MM.1S (cell line): ENCODE results near the gene SLC27A6.

Source experiments
- DNase-seq: peaks from one replicate; pipeline ENCODE4 v3.0.0-alpha.2; 2015
- H2AFZ ChIP-seq: fragments of 300-600 bp; sonication (generic); 2 replicates; pipeline ENCODE4 v1.6.0; 2016; ENCODE audit warnings: antibody characterized with exemption, low read length
- H3F3A ChIP-seq: fragments of 300-600 bp; sonication (generic); 2 replicates; pipeline ENCODE4 v1.6.1; 2016; ENCODE audit warnings: mild to moderate bottlenecking, antibody characterized with exemption, low read length, moderate library complexity, mixed read lengths; ENCODE audit not compliant: insufficient read depth
- H3K27ac ChIP-seq: fragments of 300-600 bp; sonication (generic); 2 replicates; pipeline ENCODE4 v1.5.1; 2016; ENCODE audit warnings: mild to moderate bottlenecking, low read length
- H3K27me3 ChIP-seq: fragments of 300-600 bp; sonication (generic); replicated peaks from 2 replicates; pipeline ENCODE4 v1.6.0; 2016; ENCODE audit warnings: low read length; ENCODE audit not compliant: insufficient read depth
- H3K36me3 ChIP-seq: fragments of 300-600 bp; sonication (generic); replicated peaks from 2 replicates; pipeline ENCODE4 v1.6.1; 2016; ENCODE audit warnings: mild to moderate bottlenecking, low read length, mixed read lengths; ENCODE audit not compliant: insufficient read depth
- H3K4me1 ChIP-seq: fragments of 300-600 bp; sonication (generic); 2 replicates; pipeline ENCODE4 v1.6.1; 2016; ENCODE audit warnings: low read length, mixed read lengths
- H3K4me2 ChIP-seq: fragments of 300-600 bp; sonication (generic); 2 replicates; pipeline ENCODE4 v1.6.0; 2016; ENCODE audit warnings: low read depth, low read length
- H3K4me3 ChIP-seq: fragments of 300-600 bp; sonication (generic); 2 replicates; pipeline ENCODE4 v1.5.1; 2016; ENCODE audit warnings: low read length, mixed read lengths
- H3K79me2 ChIP-seq: fragments of 300-600 bp; sonication (generic); 2 replicates; pipeline ENCODE4 v1.6.1; 2016; ENCODE audit warnings: mixed run types, low read length, mixed read lengths
- H3K9ac ChIP-seq: fragments of 300-600 bp; sonication (generic); 2 replicates; pipeline ENCODE4 v1.6.1; 2016; ENCODE audit warnings: low read length, mixed read lengths
- H3K9me2 ChIP-seq: fragments of 300-600 bp; sonication (generic); replicated peaks from 2 replicates; pipeline ENCODE4 v1.6.1; 2016; ENCODE audit warnings: mild to moderate bottlenecking, low read length, mixed read lengths; ENCODE audit not compliant: insufficient read depth
- H3K9me3 ChIP-seq: fragments of 300-600 bp; sonication (generic); replicated peaks from 2 replicates; pipeline ENCODE4 v1.6.1; 2016; ENCODE audit warnings: mild to moderate bottlenecking, low read length, mixed read lengths; ENCODE audit not compliant: insufficient read depth
- H4K20me1 ChIP-seq: fragments of 300-600 bp; sonication (generic); 2 replicates; pipeline ENCODE4 v1.6.1; 2016; ENCODE audit warnings: mild to moderate bottlenecking, low read length, moderate library complexity, mixed read lengths; ENCODE audit not compliant: insufficient read depth
- CTCF ChIP-seq: fragments of 300-600 bp; sonication (generic); IDR thresholded peaks from 2 replicates; pipeline ENCODE4 v1.5.1; 2016; ENCODE audit warnings: antibody characterized with exemption, low read length, mixed read lengths
- EZH2 ChIP-seq: fragments of 300-600 bp; sonication (generic); optimal IDR thresholded peaks from 2 replicates; pipeline ENCODE3; 2017; ENCODE audit warnings: low read depth, mild to moderate bottlenecking, antibody characterized with exemption, low read length, mixed read lengths
- EZH2phosphoT487 ChIP-seq: fragments of 300-600 bp; sonication (generic); IDR thresholded peaks from 2 replicates; pipeline ENCODE4 v1.6.1; 2018; ENCODE audit warnings: antibody characterized with exemption, low read length

The SLC27A6 gene

GRCh38 chr5:129061849-129062248, 96.6 kb downstream of the SLC27A6 start:
- no peak overlapping the region for H3K9ac ChIP-seq
- no peaks in the 10 kb centered on the region for H3K36me3 ChIP-seq
- TF ChIP-seq CTCF: no peak
- TF ChIP-seq EZH2: no peak
- no peak for TF ChIP-seq EZH2phosphoT487
- no peaks in the 10 kb centered on the region for H3K9me2 ChIP-seq
- H3K79me2 ChIP-seq: no peaks in the 10 kb centered on the region
- no peak overlapping the region for H2AFZ ChIP-seq
- no peak for DNase-seq
- no peaks in the 10 kb centered on the region for H4K20me1 ChIP-seq
- no peak overlapping the region for H3K4me3 ChIP-seq
- no peaks in the 10 kb centered on the region for H3K4me1 ChIP-seq
- H3K9me3 ChIP-seq: no peaks in the 10 kb centered on the region
- no peaks in the 10 kb centered on the region for H3F3A ChIP-seq
- H3K27ac ChIP-seq: no peak overlapping the region
- no peaks in the 10 kb centered on the region for H3K27me3 ChIP-seq
- no peak overlapping the region for H3K4me2 ChIP-seq

DNA sequence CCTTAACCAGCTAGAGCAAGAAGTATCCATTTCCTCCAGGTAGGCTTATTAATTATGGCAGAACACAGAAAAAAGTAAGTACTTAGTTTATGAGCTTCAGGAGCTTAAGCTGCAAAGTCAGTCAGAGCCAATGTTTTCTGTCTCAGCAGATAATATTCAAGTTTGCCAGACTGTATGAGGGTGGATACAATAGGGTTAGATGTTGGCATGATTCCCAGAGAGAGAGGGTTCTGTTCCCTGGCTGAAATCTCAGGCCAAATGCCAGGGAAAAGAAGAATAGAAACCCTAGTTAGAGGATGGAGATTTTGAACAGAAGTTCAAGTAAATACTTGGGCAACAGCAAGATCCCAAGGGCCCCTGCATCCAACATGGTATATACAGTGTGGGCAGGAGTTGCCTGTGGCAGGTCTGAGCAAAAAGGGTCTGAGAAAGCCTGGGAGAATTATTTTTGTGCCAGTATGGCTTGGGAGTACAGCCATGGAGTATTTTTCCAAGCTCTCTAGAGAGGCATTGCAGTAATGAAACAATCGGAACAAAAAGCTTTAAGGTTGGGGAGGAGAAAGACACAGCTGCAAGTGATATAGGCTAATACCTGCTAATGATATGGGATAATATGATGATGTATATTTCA, 98.3 kb downstream of the SLC27A6 start:
- Histone ChIP-seq H3K9ac (no peak overlapping the region), H3K27me3 (no peaks in the 10 kb centered on the region), H3K27ac (no peak overlapping the region), H3K9me2 (no peaks in the 10 kb centered on the region), H3K4me2 (no peak overlapping the region), H3K9me3 (no peaks in the 10 kb centered on the region), H3K36me3 (no peaks in the 10 kb centered on the region), H4K20me1 (no peaks in the 10 kb centered on the region), H3K4me1 (0 out of 2 replicates have a peak, but pooled peaks cover 2% of the 10 kb centered on the region), H3F3A (no peaks in the 10 kb centered on the region), H3K79me2 (no peaks in the 10 kb centered on the region), H2AFZ (no peak overlapping the region), H3K4me3 (no peak overlapping the region)
- TF ChIP-seq EZH2: no peak
- no peak for TF ChIP-seq CTCF
- no peak for TF ChIP-seq EZH2phosphoT487
- no peak for DNase-seq

DNA sequence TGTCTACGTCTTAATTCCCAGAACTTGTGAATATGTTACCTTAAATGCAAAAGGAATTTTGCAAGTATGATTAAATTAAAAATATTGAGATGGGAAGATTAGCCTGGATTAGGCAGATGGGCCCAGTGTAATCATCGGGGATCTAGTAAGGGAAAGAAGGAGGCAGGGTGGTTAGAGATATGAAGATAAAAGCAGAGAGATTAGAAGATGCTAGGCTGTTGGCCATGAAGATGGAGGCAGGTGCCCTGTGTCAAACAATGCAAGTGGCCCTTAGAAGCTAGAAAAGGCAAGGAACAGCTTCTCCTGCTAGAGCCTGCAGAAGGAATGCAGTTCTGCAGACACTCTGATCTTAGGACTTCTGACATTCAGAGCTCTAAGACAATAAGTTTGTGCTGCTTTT, 100.4 kb downstream of the SLC27A6 start:
- no peaks in the 10 kb centered on the region for H3F3A ChIP-seq
- H3K4me1 ChIP-seq: 0 out of 2 replicates have a peak, but pooled peaks cover 8% of the 10 kb centered on the region
- TF ChIP-seq EZH2: no peak
- no peak for TF ChIP-seq EZH2phosphoT487
- no peak for TF ChIP-seq CTCF
- no peaks in the 10 kb centered on the region for H3K36me3 ChIP-seq
- no peak overlapping the region for H3K4me3 ChIP-seq
- no peaks in the 10 kb centered on the region for H4K20me1 ChIP-seq
- no peak overlapping the region for H3K4me2 ChIP-seq
- H2AFZ ChIP-seq: no peak overlapping the region
- no peak overlapping the region for H3K27ac ChIP-seq
- DNase-seq: no peak
- H3K79me2 ChIP-seq: no peaks in the 10 kb centered on the region
- no peak overlapping the region for H3K9ac ChIP-seq
- H3K9me2 ChIP-seq: no peaks in the 10 kb centered on the region
- H3K9me3 ChIP-seq: no peaks in the 10 kb centered on the region
- H3K27me3 ChIP-seq: no peaks in the 10 kb centered on the region
